Stimulated activated CD8-positive, alpha-beta memory T cell treated with anti-CD3 and anti-CD28 coated beads, Interleukin-15, amount 100 ng/mL, for 24 hours (primary cell): ENCODE data around the gene DROSHA.

ENCODE experiments used
- DNase-seq: peaks from one replicate; pipeline ENCODE4 v3.0.0-alpha.2; 2020; ENCODE audit warnings: low read depth

Gene DROSHA

DNA sequence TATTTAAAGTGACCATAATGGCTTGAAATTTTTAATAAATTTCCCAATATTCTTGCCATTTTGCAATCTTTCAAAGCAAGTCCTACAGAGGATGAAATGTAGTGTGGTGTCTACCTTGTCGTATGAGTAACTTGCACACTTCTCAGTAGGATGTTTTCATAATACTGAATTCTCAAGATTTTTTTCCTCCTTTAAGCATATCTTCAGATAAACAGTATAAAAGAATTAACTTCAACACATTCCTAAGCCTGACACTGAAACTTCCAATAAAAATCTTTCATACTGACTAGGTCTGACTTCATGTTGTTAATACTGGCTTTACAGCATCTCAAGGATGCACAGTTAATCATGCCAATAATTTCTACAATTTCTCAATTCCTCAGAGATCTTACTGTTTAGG is 62.0 kb downstream of the DROSHA start:
- no peak for DNase-seq

DNA sequence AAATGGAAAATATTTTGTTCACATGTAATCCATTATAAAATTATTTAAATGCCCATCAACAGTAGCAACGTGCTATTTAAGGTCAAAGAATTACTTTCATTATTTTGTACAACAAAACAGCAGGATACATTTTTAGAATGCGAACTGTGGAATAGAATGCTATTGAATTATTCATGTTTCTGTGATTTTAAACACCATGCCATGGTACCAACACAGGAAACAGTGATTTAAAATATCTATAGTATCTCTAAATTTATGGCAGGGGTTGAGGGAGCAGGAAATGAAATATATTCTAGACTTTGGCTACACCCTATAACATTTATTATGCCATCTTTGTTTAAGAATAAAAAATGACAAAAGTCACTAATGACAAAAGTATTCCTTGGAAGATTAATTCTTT is 62.4 kb downstream of the DROSHA start:
- DNase-seq, result no peak

DNA sequence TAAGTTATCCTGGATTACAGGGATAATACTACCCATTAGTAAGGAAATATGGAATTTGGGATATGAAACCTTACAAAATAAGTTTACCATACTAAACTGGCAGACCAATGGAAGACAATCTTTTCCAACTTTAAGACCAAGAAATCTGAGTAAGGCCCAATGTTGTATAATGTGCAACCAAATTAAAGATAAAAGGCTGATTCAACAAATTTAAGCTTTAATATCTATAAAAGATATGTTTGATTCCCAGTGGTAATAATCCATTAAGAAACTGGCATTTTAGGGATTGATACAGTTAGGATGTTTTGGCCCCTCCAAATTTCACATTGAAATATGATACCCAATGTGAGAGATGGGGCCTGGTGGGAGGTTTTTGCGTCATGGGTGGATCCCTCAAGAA is 66.6 kb downstream of the DROSHA start:
- no peak for DNase-seq

DNA sequence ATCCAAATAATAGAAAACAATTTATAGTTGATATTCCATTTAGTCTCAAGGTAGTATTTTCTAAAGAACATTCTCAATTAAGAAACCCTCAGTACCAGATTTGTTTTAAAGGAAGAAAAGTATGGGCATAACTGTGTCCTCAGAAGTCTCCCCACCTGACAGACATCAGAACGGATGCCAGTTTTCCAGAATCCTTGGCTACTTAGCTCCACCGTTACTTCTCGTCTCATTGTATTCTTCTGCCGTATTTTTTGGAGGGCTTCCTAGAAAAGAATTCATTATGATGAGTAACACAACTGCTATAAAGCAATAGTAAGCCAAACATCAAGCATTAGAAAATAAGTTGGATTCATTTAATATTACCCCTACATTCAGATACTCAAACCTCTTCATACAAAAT is 67.8 kb downstream of the DROSHA start:
- no peak for DNase-seq

DNA sequence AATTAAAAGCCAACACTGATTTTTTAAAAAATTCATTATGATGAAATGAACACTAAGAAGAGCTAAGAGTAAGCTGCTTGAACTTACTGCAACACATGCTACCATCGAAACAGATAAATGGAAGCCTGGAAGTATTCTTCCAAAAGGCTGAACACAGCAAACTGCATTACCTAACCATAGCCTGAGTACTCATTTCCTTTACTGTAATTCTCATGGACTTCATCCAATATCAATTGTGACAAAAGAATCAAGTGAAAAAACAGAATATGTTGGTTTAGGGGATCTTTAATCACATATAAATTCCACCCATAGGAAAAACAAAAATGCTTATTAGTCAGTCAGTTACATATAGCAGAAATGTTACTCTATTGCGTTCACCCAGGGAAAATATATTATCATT is 68.5 kb downstream of the DROSHA start:
- DNase-seq, result no peak

DNA sequence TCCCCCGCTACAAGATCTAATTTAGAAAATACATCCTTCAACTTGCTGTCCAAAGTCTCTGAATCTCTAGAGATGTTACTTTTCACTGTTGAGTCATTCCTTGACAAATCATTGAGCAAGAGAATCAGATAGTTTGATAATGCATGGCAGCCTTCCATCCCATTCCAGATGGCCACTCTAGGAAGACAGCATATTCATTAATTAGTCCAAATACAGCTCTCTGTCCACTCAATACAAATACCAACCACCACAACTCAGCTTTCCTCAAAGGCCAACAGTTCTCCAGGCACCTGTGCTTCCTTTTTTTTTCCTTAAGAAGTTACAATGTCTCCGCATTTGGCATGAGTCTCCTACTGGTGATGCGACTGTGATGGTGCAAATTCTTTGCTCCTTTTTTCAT is 72.3 kb downstream of the DROSHA start:
- DNase-seq, result no peak

DNA sequence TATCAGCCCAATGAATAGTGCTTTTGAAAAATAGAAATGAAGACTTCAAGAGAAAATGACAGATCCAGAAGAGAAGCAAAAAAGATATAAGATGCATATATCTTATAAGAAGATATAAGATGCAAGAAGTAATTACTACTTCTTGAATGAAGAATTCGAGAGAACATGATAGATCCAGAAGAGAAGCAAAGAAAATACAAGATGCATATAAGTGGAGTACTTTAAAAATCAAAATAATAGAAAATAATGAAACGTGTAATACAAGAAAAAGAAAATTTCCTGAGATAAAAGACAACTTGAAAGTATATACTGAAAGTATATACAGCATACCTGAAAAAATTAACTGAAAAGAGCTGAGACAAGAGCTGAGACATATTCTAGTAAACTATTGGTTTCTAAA is 76.7 kb downstream of the DROSHA start:
- DNase-seq, result no peak

DNA sequence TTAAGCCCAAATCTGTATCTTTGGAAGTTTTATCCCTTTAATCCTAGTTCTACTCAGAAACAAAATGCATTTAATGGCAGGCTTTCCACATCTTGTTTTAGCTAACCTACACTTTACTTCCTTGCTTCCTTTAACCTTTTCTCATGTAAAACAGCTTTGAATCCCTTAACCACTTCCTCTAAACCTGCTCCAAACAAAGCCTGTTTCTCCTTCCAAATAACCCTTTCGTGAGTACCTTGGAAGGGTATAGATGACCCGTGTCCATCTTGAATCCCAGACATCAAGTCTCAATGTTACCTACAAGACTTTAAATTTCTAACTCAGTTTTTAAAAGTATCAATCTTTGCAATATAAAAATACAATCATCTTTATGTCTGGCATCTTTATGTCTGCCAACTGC is 78.4 kb downstream of the DROSHA start:
- DNase-seq, result no peak

DNA sequence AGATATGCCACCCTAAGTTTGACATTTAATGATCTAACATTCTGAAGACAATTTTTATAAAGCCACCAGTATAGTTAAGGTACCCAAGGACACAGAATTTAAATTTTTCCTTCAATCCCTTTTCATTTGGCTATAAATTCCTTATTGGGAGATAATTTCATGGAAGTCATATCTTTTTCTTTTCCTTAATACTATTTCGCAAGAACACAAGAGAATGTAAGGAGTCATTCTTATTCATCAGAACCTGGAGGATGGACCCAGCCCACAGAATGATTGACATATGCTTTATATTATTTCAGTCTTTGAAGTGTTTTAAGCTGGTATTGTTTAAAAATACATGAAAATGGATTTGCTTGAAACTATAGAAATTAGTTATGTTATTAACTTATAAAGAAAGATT is 79.6 kb downstream of the DROSHA start:
- DNase-seq, result no peak

DNA sequence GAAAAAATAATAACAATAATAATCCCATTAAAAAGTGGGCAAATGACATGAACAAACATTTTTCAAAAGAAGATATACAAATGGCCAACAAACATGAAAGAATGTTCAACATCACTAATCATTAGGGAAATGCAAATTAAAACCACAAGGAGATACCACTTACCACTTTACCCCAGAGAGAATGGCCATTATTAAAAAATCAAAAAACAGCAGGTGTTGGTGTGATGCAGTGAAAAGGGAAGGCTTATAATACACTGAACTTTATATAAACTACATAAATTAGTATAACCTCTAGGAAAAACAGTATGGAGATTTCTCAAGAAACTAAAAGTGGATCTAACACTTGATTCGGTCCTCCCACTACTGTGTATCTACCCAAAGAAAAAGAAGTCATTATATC is 81.9 kb downstream of the DROSHA start:
- no peak for DNase-seq

DNA sequence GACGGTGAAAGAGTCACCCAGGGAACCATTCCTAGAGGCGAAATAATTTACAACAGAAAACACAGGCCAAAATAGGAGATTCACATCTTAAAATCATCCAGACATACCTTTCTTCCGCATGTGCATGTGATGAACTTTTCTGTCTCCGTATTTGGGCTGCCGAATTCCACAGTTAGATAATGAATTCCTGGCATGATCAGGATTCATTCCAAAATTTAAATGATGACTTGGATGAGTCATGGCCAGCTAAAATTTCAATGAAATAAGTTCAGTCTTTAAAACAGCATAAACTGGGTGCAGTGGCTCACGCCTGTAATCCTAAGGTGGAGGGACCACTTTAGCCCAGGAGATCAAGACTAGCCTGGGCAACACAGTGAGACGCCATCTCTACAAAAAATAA is 82.7 kb downstream of the DROSHA start:
- DNase-seq, result no peak

DNA sequence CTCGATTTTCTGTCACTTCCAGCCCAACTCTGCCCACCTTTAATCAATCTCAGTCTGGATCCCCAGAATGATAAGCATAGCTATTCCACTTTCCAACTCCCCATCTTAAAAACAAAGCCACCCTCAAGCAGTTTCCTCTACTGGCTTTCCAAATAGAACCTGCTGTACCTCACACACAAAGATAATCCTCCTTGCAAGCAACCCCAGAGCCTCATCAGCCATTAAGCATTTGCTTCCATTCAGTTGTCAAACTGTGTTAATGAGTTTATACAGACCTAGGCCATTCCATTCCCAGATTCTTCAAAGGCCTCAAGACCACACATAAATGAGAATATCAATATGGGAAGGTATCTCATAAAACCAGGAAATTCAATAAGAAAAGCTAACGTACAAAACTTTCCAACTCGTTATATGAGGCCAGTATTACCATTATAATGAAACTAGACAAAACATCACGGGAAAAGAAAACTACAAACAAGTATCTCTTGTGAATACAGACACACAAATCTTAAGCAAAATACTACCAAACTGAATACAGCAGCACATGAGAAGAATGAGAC is 86.8 kb downstream of the DROSHA start:
- no peak for DNase-seq

DNA sequence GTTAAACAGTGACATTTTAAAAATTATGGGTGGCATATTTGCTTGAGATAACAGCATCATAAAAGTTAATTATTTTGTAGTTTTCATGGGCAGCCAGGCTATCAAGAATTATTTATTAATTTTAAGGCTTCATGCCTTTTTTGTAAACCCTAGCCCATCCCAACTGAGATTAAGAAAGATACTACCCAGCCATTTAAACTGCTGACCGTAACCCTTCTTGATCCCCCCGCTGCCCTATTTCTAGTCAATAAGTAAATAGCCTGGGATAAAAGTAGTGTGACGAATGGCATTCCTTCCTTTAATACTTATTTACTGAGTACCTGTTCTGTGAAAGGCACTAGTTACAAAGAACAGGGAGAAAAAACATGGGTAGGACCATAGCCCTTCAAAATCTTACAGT is 88.3 kb downstream of the DROSHA start:
- DNase-seq, result no peak

DNA sequence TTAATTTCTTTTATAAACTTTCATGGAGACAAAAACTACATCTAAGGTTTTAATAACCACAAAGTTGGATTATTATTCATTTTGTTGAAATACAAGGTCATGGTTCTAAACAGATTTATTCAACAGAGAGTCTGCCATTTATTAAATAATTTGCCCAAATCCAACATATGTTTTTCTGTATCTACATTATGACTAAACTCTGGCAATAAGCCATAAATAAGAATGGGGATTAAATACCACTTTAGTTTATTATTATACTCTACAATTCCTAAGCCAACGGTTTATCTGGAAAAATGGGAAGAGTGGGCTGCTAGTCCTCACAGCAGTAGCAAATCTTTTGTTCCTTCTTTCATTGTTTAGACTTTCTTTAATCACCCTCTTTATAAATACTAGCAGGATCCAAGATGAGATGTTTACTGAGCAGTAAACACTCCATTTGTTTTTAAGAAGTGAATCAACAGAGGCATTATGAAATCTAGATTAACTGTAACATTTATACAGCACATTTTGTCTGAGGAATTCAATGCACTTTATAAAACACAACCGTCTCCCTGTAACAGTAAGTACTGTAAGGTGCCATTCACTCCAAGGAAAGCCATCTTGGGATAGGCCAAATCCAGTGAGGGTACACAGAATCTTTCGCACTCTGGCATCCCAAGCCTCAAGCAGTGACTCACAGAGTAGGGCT is 89.7 kb downstream of the DROSHA start:
- no peak for DNase-seq

DNA sequence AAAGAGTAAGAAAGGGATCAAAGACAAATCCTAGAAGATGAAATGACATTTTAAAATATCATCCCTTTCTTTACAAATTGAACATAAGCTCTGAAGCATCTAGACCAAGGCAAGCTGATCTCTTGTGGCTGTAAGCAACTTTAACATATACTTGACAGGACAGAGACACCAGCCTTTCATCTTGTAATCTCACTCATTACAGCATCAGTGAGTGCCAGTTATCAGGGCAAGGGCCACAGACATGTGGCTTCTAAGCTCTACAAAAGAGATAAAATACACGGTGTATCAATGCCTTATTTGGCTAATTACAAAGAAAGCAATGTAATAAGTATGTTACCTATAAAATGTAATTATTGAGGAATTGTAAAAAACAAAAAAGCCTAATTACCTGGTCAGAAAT is 95.0 kb downstream of the DROSHA start:
- DNase-seq, result no peak

DNA sequence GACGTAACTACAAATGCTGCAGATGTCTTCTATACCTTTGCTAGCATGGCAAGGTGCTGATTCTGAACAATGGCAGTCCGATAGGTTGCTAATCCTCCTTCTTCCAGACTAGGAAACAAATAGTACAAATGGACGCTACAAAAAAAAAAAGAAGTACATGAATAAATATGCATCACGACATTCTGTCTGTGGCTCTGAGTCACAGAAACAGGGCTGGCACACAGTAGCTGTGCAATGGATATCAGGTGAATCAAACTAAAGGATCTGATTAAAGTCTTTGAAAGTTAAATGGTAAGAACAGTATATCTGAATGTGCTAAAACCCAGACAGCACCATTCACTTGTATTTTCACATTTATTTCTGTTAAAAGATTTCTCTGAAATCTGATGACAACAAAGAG is 96.2 kb downstream of the DROSHA start:
- DNase-seq, result no peak

DNA sequence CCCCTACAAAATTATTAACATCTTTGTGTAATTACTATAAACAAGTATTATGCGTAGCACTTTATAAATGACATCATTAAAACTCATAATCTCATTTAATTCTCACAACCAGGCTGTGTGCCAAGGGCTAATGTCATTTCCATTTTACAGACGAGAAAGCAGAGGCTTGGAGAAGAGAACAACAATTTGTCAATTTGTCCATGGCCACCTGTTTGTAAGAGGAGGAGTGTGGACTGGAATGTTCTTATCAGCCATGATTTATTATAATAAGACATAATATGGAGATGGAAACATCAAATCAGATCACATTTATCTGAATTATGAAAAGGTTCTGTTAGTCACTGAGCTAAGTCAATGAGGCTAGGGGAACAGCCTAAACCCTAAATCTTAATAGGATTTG is 97.0 kb downstream of the DROSHA start:
- no peak for DNase-seq

DNA sequence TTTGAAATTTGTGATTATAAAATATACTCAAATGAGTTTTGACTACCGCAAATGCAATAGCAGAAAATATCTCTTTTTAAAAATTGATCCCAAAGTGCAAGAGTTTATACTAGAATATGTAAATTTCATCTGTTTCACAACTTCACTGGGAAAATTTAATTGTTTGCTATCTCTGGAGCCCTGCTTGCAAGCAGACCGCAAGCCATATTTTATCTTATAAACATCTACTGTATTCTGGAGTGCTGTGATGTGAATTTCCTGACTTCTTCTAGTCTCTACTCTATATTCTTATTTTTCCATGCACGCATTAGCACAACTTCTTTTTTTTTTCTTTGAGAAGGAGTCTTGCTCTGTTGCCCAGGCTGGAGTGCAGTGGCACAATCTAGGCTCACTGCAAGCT is 98.7 kb downstream of the DROSHA start:
- DNase-seq, result no peak

DNA sequence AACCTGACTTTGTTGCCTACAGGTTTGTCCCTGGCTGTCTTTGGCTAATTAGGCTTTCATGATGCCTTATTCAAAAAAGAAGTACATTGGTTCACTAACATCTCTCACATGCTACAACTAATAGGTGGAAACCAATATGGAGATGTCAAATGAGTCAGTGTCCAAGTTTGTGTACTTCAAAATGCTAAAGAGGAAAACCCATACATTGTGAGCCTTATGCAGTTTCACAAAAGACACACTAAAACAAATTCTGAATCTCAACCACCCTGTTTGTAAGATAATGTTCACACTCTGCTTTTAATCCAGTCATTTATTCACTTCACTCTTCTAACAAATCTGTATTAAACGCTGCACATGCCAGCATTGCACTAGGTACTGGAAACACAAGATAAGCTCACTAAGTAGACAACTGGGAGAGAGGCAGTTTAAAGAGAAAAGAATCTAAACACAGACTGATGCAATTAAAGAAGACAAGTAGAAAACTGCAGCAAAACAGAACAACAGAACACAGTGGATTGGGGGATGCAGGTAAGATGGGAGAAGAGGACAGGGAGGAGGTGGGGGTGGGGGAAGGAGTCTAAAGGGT is 104.1 kb downstream of the DROSHA start:
- no peak for DNase-seq

DNA sequence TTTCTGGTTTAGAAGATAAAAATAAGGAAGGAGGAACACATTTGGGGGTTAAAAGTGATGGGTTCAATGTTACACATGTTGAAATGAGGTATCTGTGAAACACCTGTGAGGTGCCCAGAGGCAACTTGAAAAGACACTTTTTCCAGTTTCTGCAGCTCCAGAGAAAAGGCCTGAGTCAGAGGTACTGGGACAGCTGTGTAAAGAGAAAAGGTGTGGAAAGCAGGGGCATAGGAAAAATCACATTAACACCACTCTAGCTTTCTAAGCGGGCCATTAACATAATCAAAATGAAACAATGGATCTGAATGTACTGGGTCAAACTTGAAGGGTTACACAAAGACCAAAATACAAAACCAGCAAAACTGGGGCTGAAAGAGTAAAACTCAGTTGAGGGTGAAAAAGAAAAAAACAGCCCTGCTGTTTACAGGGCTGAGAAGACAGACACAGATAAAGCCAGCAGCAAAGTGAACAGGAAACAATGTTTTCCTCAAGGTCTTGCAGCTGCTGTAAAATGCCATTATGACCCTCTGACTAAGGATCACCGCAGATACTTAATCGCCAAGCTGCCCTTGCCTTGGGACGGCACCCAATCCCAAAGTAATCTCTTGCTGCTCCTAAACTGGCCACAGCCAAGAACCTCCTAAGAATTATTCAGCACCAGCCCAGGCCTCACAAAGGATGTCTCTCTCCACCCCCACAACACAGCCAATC is 104.7 kb downstream of the DROSHA start:
- no peak for DNase-seq

DNA sequence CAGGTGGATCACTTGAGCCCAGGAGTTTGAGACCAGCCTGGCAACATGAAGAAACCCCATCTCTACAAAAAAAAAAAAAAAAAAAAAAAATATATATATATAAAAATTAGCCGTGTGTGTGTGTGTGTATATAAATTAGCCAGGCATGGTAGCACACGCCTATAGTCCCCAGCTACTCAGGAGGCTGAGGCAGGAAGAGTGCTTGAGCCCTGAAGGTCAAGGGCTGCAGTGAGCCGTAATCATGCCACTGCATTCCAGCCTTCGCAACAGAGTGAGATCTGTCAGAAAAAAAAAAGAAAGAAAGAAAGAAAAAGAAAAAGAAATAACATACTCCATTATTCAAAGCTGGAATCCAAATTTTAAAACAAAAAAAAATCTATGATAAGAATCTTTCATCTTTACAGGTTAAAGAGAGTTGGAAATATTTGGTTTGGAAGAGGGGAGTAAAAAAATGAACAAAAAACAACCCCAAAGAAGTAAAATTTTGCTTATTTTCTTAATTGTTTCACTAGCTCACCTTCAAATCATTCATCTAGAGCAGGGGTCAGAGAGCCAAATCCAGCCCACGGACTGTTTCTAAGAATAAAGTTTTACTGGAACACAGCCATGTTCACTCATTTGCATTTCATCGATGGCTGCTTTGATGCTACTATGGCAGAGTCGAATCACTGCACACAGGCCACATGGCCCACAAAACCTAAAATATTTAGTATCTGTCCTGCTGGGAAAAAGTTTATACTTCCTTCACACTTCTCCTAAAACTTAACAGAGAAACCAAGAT is 109.9 kb downstream of the DROSHA start:
- DNase-seq, result no peak

DNA sequence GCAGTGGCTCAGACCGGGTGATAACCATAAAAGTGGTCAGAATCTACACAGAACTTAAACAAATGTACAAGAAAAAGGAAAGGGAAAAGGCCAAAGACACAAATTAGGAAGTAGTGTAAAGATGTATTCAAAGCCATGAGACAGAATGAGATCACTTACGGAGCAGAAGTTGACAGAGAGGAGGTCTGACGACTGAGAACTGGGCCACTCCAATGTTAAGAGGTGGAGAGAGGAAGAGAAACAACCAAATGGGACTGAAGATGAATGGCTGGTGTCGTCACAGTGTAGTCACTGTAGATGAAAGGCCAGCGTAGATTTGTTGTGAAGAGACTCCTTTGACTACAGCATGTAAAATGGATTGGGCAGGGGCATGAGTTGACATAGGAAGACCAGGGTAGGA is 114.4 kb downstream of the DROSHA start:
- DNase-seq, result no peak

DNA sequence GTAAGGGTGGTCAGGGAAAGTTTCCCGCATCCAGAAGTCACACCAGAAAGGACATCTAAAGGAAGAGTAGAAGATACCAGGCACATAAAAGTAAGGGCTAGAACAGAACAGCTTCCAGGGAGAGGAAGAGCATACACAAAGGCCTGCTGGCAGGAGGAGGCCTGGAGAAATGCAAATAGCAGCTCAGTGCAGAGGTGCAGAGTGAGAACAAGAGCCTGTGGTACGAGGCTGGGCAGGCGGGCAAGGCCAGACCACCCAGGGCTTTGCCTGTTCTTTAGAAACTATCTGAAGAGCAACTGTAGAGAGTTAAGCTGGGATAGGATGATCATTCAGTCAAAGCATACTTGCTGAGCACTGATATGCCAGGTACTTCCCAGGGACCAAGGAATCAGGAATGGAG is 115.3 kb downstream of the DROSHA start:
- DNase-seq, result no peak
